GM18907 (cell line): ENCODE measurements around the gene CARD14.

Experiments used
- ATAC-seq: cut with Tn5 transposase; IDR thresholded peaks from one replicate; pipeline ENCODE4 v1.9.1; 2021; ENCODE audit warnings: mild to moderate bottlenecking, moderate library complexity; ENCODE audit not compliant: unreplicated experiment

CARD14 gene

DNA sequence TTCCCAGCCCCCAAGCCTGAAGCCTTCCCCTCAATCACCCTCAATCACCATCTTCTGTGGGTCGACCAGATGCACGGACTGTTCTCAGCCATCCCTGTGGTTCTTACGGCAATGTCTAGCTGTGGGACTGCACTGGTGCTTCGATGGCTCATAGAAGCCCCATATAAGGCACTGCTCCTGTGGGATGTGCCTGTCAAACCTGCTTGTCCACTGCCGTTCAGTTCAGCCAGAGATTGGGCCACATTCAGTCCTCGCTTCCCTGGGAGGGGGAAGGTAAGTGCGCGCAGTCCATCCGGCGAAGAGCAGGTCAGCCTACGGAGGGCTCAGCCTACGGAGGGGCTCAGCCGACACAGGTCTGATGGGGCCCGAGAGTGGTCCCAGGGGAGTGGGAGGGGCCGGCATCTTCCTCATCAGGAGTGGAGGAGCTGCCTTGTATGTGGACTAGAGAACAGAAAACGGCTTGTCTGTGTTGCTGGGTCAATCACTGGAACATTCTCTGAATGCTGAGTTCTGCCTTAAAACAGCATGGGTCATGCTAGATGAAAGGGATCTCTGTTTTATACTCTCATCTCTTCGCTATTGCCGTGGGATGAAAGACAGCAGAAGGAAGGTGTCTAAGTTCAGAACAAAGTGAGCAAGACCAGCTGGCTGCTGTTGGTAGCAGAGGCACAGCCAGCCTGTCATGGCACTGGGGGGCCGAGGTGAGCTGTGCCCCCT is at the start of gene CARD14:
Gene CARD14 (plus strand): TSS at position 247 of the 717 bp plus-strand sequence. CDS start 11,409 bp downstream, outside the sequence.
- ATAC-seq: no peak

- no peak for ATAC-seq
Observed at GRCh38 chr17:80122026-80122575, 47.7 kb upstream of the CARD14 start.

DNA sequence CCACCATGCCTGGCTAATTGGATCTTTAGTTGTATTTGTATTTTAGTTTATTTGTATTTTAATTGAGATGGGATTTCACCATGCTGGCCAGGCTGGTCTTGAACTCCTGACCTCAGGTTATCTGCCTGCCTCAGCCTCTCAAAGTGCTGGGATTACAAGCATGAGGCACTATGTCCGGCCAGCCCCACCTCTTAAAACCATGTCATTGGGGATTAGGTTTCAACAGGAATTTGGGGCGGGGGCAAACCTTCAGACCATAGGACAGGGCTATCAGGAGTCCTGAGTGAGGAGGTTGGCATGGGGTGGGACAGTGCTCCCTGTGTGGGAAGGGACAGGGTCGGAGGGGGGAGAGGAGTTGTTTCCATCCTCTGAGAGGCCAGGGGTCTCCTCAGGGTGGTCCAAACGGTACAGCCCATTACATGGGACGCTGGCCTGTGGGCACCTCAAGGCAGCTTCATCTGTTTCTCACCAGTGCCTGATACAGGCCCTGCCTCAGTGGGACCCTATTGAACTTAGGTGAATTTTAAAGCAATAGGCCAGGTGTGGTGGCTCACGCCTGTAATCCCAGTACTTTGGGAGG is 46.8 kb upstream of the CARD14 start:
- no peak for ATAC-seq

- ATAC-seq: no peak
Observed at GRCh38 chr17:80123791-80124190, 46.0 kb upstream of the CARD14 start.

DNA sequence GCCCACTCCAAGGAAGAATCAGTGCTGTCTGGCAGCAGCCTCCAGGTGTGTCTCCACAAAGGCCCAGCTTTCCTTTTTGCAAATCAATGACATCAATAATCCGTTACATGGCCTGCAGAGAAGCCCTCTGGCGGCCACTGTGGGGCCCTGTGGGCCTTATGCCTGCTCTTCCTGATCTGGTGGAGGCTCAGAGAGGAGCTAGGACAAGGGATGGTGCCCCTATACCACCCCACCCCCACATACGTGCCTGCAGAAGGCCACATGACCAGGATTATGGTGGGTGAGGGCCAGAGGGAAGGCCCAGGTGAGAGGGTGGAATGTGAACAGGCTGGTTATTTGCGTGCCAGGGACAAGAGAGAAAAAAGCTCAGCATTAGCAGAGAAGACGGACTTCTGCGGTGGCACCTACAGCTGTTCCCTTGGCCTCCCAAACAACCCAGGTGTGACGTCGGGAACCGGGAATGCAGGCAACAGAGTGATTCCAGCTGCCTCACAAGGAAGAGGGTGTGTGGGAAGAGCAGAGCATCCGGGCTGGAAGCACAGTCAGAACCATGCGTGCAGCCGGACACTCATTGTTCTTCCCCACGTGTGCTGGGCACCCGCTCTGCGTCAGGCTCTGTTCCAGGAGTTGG is 45.4 kb upstream of the CARD14 start:
- ATAC-seq: no peak

DNA sequence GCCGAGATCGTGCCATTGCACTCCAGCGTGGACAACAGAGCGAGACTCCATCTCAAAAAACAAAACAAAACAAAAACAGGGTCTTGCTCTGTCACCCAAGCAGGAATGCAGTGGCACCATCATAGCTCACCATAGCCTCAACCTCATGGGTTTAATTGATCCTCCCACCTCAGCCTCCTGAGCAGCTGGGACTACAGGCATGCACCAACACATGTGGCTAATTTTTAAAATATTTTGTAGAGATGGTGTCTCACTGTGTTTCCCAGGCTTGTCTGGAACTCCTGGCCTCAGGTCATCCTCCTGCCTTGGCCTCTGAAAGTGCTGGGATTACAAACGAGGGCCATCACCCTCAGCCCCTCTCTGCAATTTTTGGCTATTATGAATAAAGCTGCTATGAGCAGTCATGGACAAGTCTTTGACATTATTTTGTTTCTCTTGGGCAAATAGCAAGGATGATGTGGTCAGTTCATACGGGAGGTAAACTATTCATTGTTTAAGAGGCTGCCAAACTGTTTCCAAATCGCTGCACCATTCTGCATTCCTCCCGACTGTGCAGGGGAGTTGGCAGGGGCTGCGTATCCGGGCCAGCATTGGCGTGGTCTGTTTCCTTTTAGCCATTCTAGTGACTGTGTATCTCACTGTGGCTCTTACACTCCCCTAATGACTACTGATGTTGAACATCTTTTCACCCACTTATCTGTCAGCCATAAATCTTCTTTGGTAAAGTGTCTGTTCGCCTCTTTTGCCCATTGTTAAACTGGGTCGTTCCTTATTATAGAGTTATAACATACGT is 44.0 kb upstream of the CARD14 start:
- ATAC-seq: no peak

DNA sequence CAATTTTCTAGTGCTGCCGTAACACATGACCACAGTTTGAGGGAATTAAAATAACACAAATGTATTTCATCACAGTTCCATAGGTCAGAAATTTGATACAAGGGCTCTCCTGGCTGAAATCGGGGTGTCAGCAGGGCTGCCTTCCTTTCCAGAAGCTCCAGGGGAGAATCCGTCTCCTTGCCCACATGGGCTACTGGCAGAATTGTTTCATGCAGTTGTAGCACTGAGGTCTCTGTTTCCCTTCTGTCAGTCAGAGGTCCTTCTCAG is 43.4 kb upstream of the CARD14 start:
- no peak for ATAC-seq

GRCh38 chr17:80129006-80129565 is 40.7 kb upstream of the CARD14 start:
- no peak for ATAC-seq

GRCh38 chr17:80130992-80131391 is 38.8 kb upstream of the CARD14 start:
- no peak for ATAC-seq

- no peak for ATAC-seq
Observed at GRCh38 chr17:80132906-80133625, 36.8 kb upstream of the CARD14 start.

DNA sequence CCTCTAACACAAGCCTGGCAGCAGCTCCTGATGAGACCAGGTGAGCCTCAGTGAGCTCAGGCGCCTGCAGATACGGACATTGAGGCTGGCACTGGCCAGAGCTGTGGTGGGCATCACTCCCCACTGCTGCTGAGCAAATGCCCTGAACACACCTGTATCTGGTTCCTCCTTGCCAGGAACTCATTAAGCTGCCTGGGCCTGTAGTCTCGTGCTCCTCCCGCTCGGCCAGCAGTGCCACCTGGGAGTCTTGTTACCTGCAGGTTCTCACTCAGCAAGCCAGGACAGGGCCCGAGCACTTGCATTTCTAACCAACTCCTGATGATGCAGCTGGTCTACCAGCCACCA is 36.2 kb upstream of the CARD14 start:
- ATAC-seq: no peak

GRCh38 chr17:80137131-80137530 is 32.7 kb upstream of the CARD14 start:
- no peak for ATAC-seq

DNA sequence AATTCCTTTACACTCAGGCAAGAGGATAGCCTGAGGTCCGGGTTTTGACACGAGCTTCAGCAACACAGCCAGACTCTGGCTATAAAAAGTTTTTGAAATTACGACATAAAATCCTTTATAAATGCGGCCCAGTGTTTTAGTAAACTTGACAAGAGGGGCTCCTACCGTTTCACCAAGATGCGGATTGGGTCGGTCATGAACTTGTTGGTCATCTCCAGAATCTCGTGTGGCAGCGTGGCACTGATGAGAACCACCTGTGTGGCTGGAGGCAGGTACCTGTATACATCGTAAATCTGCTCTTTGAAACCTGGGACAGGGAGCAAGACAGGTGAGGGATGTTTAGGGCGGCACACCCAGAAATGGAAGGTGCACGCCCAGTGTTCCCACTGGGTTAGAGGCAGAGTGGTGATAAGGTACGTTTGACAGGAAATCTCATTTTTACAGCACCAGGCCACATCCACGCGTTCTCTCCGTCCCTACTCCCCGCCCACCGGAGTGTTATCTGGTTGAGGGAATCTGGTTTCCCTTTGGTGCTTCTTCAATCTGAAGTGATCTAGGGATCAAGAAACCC is 30.9 kb upstream of the CARD14 start:
- no peak for ATAC-seq

DNA sequence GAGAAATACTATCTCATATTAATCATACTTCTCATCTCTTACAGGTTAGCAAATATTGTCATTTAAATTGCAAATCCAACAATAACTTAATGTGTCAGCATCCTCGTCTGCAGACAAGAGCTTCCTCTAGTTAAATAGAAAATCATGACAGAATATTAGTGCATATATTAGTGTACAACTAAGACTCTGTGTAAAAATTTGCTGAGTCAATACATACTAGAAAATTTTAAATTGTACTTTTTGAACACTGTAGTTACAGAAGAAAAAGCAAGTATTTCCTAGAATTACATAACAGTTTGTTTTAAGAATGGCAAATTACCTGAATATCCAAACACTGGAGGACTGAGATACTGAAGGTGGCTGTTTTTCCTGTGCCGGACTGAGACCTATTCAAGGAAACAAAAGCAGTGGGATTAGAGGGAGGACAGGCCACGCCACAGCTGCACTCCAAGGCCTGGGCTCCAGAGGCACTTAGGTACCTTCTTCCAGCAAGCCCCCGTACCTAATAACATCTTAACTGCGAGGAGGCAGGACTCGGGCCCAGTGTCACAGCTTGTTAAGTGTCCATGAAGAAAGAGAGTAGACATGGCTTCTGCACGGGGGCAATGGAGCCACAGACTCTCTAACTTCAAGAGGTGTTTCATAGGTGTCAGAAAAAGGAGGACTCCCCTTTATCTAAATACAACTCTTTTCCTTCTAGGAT is 28.2 kb upstream of the CARD14 start:
- ATAC-seq: no peak

GRCh38 chr17:80142929-80143328 is 26.9 kb upstream of the CARD14 start:
- no peak for ATAC-seq

DNA sequence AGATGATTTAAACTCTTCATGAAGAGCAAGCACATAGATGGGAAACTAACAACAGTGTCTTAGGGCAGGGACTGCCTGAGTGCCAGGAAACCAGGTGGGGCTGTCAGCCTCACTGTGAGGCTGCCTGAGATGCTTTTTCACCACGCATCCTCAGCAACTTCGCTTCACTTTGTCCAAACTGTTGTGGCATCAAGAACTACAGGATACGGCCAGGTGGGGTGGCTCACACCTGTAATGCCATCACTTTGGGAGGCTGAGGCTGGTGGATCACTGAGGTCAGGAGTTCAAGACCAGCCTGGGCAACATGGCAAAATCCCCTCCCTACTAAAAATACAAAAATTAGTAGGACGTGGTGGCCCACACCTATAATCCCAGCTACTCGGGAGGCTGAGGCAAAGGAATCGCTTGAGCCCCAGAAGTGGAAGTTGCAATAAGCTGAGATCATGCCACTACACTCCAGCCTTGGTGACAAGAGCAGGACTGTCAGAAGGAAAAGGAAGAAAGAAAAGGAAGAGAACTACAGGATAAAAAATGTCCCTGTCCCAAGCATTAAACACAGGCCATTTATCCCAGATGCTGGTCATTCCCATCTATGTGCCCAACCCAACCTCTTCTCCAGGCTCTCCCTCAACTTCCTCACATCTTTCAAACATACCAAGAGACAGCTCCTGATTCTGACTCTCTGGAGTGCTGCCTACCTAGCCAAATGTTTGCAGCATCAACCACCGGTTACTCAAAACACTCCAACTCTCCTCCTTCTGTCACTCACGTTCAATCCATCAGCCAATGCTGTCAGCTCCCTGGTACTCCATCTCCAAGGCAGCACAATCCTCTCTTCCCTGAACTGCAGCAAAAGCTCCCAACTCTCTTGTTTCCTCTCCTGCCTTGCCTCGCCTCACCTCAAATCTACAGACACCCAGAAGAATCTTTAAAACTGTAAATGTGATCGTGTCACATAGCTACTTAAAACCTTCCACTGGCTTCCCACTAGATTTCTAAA is 24.5 kb upstream of the CARD14 start:
- no peak for ATAC-seq

GRCh38 chr17:80146121-80147034 is 23.5 kb upstream of the CARD14 start:
- peak; percentile 27 for ATAC-seq
